ENCODE data around the gene HOXC12. TPM values are rescaled to one million over a fixed set of nuclear protein-coding genes. Genes with fewer than 3 reads are reported as not detected.

The HOXC12 gene
- total RNA-seq, 2 experiments from 2014 or later: not detected

DNA sequence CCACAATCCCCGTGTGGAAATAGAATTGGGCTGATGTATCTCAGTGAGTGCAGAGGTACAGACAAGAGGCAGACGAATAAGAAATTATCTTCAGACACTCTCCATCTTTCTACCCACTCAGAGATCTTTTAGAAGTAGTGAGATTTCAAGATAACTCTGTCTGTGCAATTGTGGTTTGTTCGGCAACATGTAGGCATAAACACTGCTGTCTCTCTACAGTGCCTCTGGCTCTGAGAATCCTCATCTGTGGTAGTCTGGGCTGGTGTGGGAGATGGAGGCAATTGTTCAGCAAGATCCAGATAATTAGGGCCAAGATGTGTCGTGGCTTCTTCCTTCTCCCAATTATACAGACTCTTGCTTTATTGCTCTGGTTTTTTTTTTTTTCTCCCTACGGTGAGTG, 13.0 kb upstream of the HOXC12 start:
- CTCF ChIA-PET (ENCODE audit: unreplicated experiment): no interaction called here

GRCh38 chr12:53942467-53942997, 12.2 kb upstream of the HOXC12 start:
- H4K20me1 ChIP-seq (ENCODE audit: insufficient read depth, low read length): no peaks in the 10 kb centered on the region
- no peak for DNase-seq (ENCODE audit: low spot score)
- no peaks in the 10 kb centered on the region for H3K36me3 ChIP-seq (ENCODE audit: insufficient read depth, low read length)
- H3K4me3 ChIP-seq (ENCODE audit: low read depth, low read length, poor library complexity, severe bottlenecking): no peak overlapping the region
- no peaks in the 10 kb centered on the region for H3K79me2 ChIP-seq (ENCODE audit: insufficient read depth, low read depth, low read length)
- no peaks in the 10 kb centered on the region for H3K4me1 ChIP-seq (ENCODE audit: insufficient read depth, low read length, poor library complexity, severe bottlenecking)
- TF ChIP-seq, protein P1, sequence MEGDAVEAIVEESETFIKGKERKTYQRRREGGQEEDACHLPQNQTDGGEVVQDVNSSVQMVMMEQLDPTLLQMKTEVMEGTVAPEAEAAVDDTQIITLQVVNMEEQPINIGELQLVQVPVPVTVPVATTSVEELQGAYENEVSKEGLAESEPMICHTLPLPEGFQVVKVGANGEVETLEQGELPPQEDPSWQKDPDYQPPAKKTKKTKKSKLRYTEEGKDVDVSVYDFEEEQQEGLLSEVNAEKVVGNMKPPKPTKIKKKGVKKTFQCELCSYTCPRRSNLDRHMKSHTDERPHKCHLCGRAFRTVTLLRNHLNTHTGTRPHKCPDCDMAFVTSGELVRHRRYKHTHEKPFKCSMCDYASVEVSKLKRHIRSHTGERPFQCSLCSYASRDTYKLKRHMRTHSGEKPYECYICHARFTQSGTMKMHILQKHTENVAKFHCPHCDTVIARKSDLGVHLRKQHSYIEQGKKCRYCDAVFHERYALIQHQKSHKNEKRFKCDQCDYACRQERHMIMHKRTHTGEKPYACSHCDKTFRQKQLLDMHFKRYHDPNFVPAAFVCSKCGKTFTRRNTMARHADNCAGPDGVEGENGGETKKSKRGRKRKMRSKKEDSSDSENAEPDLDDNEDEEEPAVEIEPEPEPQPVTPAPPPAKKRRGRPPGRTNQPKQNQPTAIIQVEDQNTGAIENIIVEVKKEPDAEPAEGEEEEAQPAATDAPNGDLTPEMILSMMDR (conservative IDR thresholded peaks at IDR 0.05; ENCODE audit: low read length): no peak
- no peaks in the 10 kb centered on the region for H3K9me3 ChIP-seq (ENCODE audit: low read length)
- BruUV-seq (replicated peaks): no TSS peak
- no peak overlapping the region for H3K27ac ChIP-seq (ENCODE audit: low read depth, low read length, poor library complexity, severe bottlenecking)
- ChIA-PET POLR2A (interaction anchor here (0.6 to 0.8 kb wide), 3 partner anchors 26 to 197 kb away, joined by 3 to 6 read pairs (median 3); no protein-coding TSS in a partner anchor), CTCF (ENCODE audit: unreplicated experiment) (no interaction called here)
- intact Hi-C loops (cut with micrococcal nuclease; ENCODE audit: unreplicated experiment): no loop called here
- H3K9me2 ChIP-seq (ENCODE audit: insufficient read depth, low read length): no peaks in the 10 kb centered on the region
- no peak overlapping the region for H3K4me2 ChIP-seq (ENCODE audit: low read length)
- H2AFZ ChIP-seq (ENCODE audit: low read length): no peak overlapping the region

More for the DNA sequence above, 13.0 kb upstream of the HOXC12 start:
- intact Hi-C loops (cut with micrococcal nuclease; ENCODE audit: unreplicated experiment): no loop called here
- Histone ChIP-seq H3K79me2 (ENCODE audit: insufficient read depth, low read depth, low read length) (no peaks in the 10 kb centered on the region), H3K4me2 (ENCODE audit: low read length) (no peak overlapping the region), H3K9me3 (ENCODE audit: low read length) (no peaks in the 10 kb centered on the region), H3K4me3 (ENCODE audit: low read depth, low read length, poor library complexity, severe bottlenecking) (no peak overlapping the region), H3K36me3 (ENCODE audit: insufficient read depth, low read length) (no peaks in the 10 kb centered on the region), H3K27ac (ENCODE audit: low read depth, low read length, poor library complexity, severe bottlenecking) (no peak overlapping the region), H3K4me1 (ENCODE audit: insufficient read depth, low read length, poor library complexity, severe bottlenecking) (no peaks in the 10 kb centered on the region), H2AFZ (ENCODE audit: low read length) (no peak overlapping the region), H4K20me1 (ENCODE audit: insufficient read depth, low read length) (no peaks in the 10 kb centered on the region), H3K9me2 (ENCODE audit: insufficient read depth, low read length) (no peaks in the 10 kb centered on the region)
- POLR2A ChIA-PET: interaction anchor here (0.6 kb wide), 1 partner anchor 44 kb away, joined by 6 read pairs; no protein-coding TSS in a partner anchor
- BruUV-seq (replicated peaks): no TSS peak
- DNase-seq (ENCODE audit: low spot score): no peak
- TF ChIP-seq, protein P1 (conservative IDR thresholded peaks at IDR 0.05; ENCODE audit: low read length): no peak
- TF ChIP-seq EZH2phosphoT487 (IDR thresholded peaks at IDR 0.05; ENCODE audit: borderline replicate concordance, low read depth, low read length): no peak

- no peaks in the 10 kb centered on the region for H3K9me3 ChIP-seq (ENCODE audit: low read length)
- intact Hi-C loops (cut with micrococcal nuclease; ENCODE audit: unreplicated experiment): no loop called here
- TF ChIP-seq EZH2phosphoT487 (IDR thresholded peaks at IDR 0.05; ENCODE audit: borderline replicate concordance, low read depth, low read length): no peak
- TF ChIP-seq, protein P1 (conservative IDR thresholded peaks at IDR 0.05; ENCODE audit: low read length): no peak
- no peak overlapping the region for H3K4me2 ChIP-seq (ENCODE audit: low read length)
- no peaks in the 10 kb centered on the region for H3K79me2 ChIP-seq (ENCODE audit: insufficient read depth, low read depth, low read length)
- CTCF ChIA-PET (ENCODE audit: unreplicated experiment): no interaction called here
- no peak overlapping the region for H3K4me3 ChIP-seq (ENCODE audit: low read depth, low read length, poor library complexity, severe bottlenecking)
- no peaks in the 10 kb centered on the region for H3K9me2 ChIP-seq (ENCODE audit: insufficient read depth, low read length)
- H3K27ac ChIP-seq (ENCODE audit: low read depth, low read length, poor library complexity, severe bottlenecking): no peak overlapping the region
- no TSS peak for BruUV-seq (replicated peaks)
- POLR2A ChIA-PET: no interaction called here
- no peaks in the 10 kb centered on the region for H3K4me1 ChIP-seq (ENCODE audit: insufficient read depth, low read length, poor library complexity, severe bottlenecking)
- no peak for DNase-seq (ENCODE audit: low spot score)
- no peak overlapping the region for H2AFZ ChIP-seq (ENCODE audit: low read length)
- no peaks in the 10 kb centered on the region for H3K36me3 ChIP-seq (ENCODE audit: insufficient read depth, low read length)
- H4K20me1 ChIP-seq (ENCODE audit: insufficient read depth, low read length): no peaks in the 10 kb centered on the region
Measured at GRCh38 chr12:53944209-53944608, 10.5 kb upstream of the HOXC12 start.

Measured in OCI-LY7 (cell line).